GOT3 (cell line): ENCODE measurements around the gene PER1.
"Not testable (repeated sequence)": the region's sequence is repeated elsewhere in the genome, so short reads cannot be mapped to it uniquely, and the experiment has no call there.

Source experiments
- DNase-seq: peaks from one replicate; lab custom pipeline; 2025; ENCODE audit warnings: mixed read lengths; lab: John Stamatoyannopoulos, UW

Gene PER1

GRCh38 chr17:8121681-8122421 lies 30.4 kb downstream of the PER1 start:
- no peak for DNase-seq

GRCh38 chr17:8121407-8121680 lies 30.9 kb downstream of the PER1 start:
- DNase-seq, result no peak

GRCh38 chr17:8120520-8121406 lies 31.4 kb downstream of the PER1 start:
- peak; percentile 56 for DNase-seq

DNA sequence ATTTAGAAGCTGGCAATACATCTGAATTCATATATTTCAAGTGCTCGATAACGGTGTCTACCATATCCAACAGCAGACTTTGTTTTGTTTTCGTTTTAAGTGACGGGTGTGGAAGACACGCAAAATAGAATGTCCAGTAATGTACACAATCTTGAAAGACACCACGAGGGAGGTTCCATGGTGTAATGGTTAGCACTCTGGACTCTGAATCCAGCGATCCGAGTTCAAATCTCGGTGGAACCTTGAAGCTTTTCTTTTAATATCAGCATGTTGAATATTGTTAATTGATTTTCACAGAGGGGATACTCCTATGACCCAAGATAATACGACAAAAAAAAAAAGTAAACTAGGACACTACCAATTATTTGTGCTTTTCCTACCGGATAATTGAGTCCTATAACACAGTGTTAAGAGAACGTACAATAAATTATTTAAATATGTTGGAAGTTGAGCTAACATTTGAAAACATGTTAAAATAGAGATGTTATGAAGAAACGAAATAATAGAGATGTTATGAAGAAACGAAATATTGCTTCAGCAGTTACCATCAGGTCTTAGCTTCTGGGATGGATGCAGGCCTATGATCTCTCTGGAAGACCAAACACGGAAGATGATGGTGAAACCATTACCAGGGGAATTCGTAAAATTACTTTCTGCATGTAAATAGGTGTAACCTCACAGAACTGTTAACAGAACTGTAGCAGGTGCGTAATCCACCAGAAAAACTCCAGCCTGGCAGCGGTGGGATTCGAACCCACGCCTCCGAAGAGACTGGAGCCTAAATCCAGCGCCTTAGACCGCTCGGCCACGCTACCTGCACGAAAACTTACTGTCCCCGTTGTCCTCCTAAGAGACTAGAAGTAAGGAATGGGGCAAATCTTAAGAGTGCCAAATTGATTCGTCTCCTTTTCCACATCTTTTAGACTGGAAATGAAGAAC lies 32.4 kb downstream of the PER1 start:
- DNase-seq, result peak; percentile 68

- DNase-seq, result peak; percentile 58
Measured at GRCh38 chr17:8118769-8119580, 33.2 kb downstream of the PER1 start.

DNA sequence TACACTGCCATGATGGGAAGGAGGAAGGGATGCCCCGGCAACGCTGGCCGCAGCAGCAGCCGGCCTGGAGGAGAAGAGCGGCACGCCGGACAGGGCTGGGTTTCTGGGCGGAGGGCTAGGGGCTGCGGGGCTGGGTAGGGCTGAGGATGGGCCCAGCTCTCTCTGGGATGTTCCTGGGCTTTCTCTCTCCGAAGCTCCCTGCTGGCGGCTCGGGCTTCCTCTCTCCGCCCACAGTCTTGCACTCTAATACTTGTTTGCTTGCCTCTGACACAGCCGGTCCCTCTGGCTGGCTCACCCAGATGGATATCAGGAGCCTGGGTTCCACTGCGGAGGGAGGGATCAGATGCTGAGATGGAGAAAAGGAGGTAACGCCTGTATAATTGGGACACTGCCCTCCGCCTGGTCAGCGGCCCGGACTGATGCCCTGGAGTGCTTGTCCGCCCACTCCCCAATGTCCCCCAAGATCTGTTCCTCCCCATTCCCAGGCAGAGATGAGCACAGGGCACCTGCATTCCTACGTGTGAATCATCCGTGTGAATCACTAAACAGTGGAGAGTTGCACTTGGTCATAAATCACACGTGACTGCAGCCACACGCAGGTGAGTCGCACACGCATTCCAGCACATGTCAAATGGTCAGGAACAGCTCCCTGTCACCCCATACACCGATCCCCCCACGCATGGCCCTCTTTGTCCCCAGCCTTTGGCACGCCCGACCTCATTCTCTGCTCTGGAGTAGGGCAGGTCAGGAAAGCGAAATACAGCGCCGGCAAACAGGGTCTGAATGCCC lies 34.0 kb downstream of the PER1 start, which contains the start of gene ALOXE3:
TSS of gene ALOXE3 (minus strand) at position 535 of the 789 bp plus-strand sequence. CDS start at position 11, 524 bp downstream.
- no peak for DNase-seq

DNA sequence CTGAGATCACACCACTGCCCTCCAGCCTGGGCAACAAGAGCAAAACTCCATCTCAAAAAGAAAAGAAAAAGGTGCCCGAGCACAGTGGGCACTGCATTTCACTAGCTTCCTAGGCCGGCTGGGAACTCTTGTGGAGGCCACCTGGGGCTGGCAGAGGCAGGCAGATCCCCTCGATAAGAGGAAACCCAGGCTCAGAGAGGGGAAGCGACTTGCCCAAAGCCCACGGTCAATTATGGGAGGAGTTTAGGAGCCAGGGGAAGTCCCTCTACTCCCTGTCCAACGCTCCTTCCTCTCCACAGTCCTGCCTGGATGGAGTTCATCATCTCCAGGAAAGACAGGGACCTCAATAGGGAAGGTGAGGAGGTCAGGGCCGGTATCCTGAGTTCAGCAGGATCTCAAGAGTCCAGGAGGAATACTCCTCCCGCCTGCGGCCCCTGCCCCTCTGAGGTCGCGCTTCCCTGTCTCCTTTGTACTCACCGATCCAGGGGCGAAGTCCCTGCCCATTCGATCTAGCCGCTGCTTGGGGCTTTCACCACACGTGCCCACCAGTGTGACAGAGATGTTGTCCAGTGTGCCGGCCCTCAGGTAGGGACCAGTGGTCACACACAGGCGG lies 34.7 kb downstream of the PER1 start:
- no peak for DNase-seq

DNA sequence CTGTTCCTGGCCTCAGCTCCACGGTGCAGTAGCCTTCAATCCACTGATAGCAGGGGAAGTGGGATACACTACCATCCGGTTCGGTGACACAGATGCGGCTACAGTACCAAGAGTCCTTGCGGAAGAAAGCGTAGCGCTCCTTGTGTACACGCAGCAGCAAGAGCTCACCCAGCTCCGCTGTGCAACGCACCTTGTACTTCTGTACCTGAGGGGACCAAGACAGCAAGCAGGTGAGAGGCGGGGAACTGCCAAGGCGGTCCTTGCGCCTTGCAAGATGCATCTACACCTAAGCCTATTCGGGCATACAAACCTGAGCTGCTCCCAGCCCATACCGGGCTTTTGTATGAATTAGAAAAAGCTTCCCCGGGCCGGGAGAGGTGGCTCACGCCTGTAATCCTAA lies 35.4 kb downstream of the PER1 start:
- no peak for DNase-seq

- no peak for DNase-seq
Measured at GRCh38 chr17:8110907-8111306, 41.3 kb downstream of the PER1 start.

DNA sequence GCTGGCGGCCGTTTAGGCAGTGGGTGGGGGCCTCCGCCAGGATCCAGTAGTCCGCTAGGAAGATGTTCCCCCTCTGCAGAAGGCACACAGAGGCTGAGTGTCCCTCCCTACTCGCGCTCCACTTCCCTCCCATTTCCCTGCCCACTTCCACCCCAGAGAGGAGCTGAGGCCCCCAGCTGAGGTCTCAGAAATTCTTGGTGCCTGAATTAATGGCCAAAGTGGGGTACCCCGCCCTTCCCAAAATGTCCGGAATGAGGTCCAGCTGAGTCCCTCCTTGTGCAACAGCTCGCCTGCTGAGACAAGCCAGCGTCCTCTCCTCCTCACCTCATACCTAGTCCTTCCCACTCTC lies 41.8 kb downstream of the PER1 start:
- no peak for DNase-seq

- DNase-seq, result no peak
Measured at GRCh38 chr17:8109661-8110455, 42.3 kb downstream of the PER1 start.

- no peak for DNase-seq
Measured at GRCh38 chr17:8108972-8109660, 43.1 kb downstream of the PER1 start.

GRCh38 chr17:8106980-8107379 lies 45.2 kb downstream of the PER1 start:
- DNase-seq, result not testable (repeated sequence)

DNA sequence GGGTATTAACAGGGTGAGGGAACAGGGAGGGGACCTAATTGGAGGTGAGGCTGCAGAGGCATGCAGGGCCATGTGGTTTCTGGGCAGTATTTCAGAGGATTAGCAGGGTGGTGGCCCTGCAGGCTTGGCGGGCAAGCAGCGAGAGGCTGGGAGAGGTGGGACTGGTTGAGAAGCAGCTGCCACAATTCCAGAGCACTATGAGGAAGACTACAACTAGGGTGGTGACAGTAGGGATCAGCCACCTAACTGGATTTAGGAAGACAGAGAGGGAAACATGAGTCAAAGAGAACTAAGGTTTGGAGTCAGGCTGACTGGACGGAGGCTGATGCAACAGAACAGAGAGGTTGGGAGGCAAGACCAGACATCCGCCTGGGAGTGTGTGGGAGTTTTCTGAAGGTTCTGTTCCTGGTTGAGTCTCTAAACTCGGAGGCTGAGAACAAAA lies 46.2 kb downstream of the PER1 start:
- no peak for DNase-seq

DNA sequence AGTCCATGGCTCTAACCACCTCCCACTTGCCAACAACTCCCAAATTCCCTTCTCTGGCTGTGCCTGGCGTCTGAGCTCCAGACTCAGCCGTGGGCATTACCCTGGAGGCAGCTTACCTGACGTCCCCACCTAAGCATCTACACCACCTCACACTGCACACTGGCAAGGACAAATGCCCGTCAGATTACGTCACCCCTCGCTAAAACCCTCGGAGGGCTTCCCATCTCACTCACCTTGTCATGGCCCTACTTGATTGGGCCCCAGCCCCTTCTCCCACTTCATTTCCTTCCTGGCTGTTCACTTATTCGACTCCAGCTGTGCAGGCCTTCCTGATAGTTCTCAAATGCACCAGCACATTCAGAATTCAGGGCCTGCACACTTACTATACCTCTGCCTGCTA lies 47.3 kb downstream of the PER1 start:
- DNase-seq, result no peak

GRCh38 chr17:8103549-8103948 lies 48.7 kb downstream of the PER1 start:
- DNase-seq, result no peak

- no peak for DNase-seq
Measured at GRCh38 chr17:8101721-8102120, 50.5 kb downstream of the PER1 start.

- DNase-seq, result no peak
Measured at GRCh38 chr17:8100763-8101162, 51.4 kb downstream of the PER1 start.

- no peak for DNase-seq
Measured at GRCh38 chr17:8100111-8100510, 52.1 kb downstream of the PER1 start.
